Measurements from ENCODE around the gene NSG1. TPM values are rescaled to one million over a fixed set of nuclear protein-coding genes. Genes with fewer than 3 reads are reported as not detected.

The NSG1 gene
- total and polyA plus RNA-seq, 9 of the 15 experiments (the other 6 are each of a cell fraction or from before 2014, with no cell fraction given): not detected

DNA sequence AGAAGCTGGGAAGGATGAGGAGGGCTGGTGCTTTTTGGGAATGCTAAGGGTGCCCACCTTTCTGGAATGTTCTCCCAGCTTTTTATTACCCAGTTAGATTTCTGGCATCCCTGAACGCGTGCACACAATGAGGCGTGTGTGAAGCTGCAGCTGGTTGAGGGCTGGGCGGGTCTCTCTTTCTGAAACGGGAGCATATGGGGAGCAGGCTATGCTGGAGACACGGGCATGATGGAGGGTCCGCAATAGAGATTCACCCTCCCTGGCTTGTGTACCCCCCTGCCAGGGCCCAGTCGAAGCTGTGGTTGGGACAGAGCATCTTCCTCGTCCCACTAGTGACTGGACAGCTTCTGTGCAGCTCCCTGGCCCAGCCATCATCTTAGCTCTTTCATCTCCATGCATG lies 8.5 kb downstream of the NSG1 start:
- H3K79me2 ChIP-seq (ENCODE audit: control insufficient read depth, insufficient read depth, low read length): no peaks in the 10 kb centered on the region
- BruUV-seq (replicated peaks): no TSS peak
- H2AFZ ChIP-seq (ENCODE audit: low read depth, low read length): no peak overlapping the region
- H3K9me1 ChIP-seq (ENCODE audit: control insufficient read depth, insufficient read depth, low read length): no peaks in the 10 kb centered on the region
- H3K4me3 ChIP-seq: no peak overlapping the region
- intact Hi-C loops (cut with micrococcal nuclease) (no loop called here), in situ Hi-C loops (cut with MboI) (no loop called here)
- no peaks in the 10 kb centered on the region for H3K36me3 ChIP-seq (ENCODE audit: control insufficient read depth, insufficient read depth, low read length)
- FAIRE-seq: no peak
- TF ChIP-seq HMG20B (CRISPR knock-in tag; IDR thresholded peaks at IDR 0.05): no peak
- TF ChIP-seq MTA3 (IDR thresholded peaks at IDR 0.05; ENCODE audit: borderline replicate concordance): no peak
- no peak for TF ChIP-seq U2AF1 (optimal IDR thresholded peaks at IDR 0.05; ENCODE audit: low read depth, low read length)
- no peak for TF ChIP-seq RBM15 (IDR thresholded peaks at IDR 0.05; ENCODE audit: insufficient read depth, low read length)
- no peak for TF ChIP-seq STAT5B (CRISPR knock-in tag; IDR thresholded peaks at IDR 0.05)
- TF ChIP-seq NRF1 (conservative IDR thresholded peaks at IDR 0.05 in 1 of 2, IDR thresholded peaks at IDR 0.05 in 1 of 2): no peak
- no peak for TF ChIP-seq GATAD2B (IDR thresholded peaks at IDR 0.05; ENCODE audit: borderline replicate concordance)
- TF ChIP-seq HNRNPL (IDR thresholded peaks at IDR 0.05; ENCODE audit: low read depth, low read length): no peak
- no peak for TF ChIP-seq HDAC2 (IDR thresholded peaks at IDR 0.05)
- H3K27me3 ChIP-seq (ENCODE audit: control insufficient read depth in 2 of 2, insufficient read depth in 2 of 2, low read length in 2 of 2): peaks cover 11 to 69% of the 10 kb centered on the region in 2 experiments; a peak in 4 of 5 replicates
- H3K9me3 ChIP-seq (replicated peaks; ENCODE audit: control insufficient read depth, insufficient read depth, low read depth, low read length): no peaks in the 10 kb centered on the region
- WGBS (ENCODE audit: insufficient coverage, low coverage, missing lambda C conversion rate): under 1% methylated on average over 9 of the region's 9 CpGs
- CTCF ChIA-PET (ENCODE audit: low intra/inter-chr PET ratio): no interaction called here
- no peak for DNase-seq (ENCODE audit: extremely low read depth in 1 of 4, low spot score in 3 of 4)
- POLR2A ChIA-PET: interaction anchor here (0.5 to 1.4 kb wide), 4 partner anchors 10 to 720 kb away, joined by 3 to 4 read pairs (median 3); no protein-coding TSS in a partner anchor
- no peak overlapping the region for H3K27ac ChIP-seq (ENCODE audit: extremely low read depth, low read depth, low read length)
- 0 out of 5 replicates have a peak, but pooled peaks cover 0 to 8% of the 10 kb centered on the region in 2 experiments for H3K4me1 ChIP-seq (replicated peaks in 1 of 2; ENCODE audit: control insufficient read depth in 2 of 2, insufficient read depth in 2 of 2, low read length in 2 of 2)
- no peak overlapping the region for H3K4me2 ChIP-seq (ENCODE audit: insufficient read depth, low read length)
- no peak overlapping the region for H3K9ac ChIP-seq (ENCODE audit: insufficient read depth in 1 of 2, low read depth in 2 of 2, low read length in 2 of 2)
- 0 out of 2 replicates have a peak, but pooled peaks cover 8% of the 10 kb centered on the region for H4K20me1 ChIP-seq (replicated peaks; ENCODE audit: control insufficient read depth, insufficient read depth, low read length)
- ATAC-seq: no peak
